ENCODE results near the gene THTPA.
"Not testable (repeated sequence)": the region's sequence is repeated elsewhere in the genome, so short reads cannot be mapped to it uniquely, and the experiment has no call there.

The THTPA gene

DNA sequence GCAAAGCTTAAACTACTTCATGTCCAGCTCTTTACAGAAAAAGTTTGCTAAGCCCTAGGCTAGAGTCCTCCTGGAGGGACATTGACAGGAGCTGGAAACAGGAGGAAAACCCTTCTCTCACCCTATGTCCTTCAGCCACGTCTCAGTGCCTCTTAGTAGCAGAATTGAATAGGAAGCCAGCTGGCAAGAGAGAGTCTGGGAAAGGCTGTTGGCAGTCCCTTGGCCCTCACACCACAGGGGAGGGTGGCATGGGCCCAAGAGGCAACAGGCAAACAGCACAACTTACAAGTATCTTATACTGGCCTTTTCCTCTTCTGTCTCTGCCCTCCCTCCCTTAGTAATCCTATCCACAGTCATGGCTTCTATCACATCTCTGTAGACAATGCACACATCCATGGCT, 52.4 kb downstream of the THTPA start:
- TF ChIP-seq, protein P1, sequence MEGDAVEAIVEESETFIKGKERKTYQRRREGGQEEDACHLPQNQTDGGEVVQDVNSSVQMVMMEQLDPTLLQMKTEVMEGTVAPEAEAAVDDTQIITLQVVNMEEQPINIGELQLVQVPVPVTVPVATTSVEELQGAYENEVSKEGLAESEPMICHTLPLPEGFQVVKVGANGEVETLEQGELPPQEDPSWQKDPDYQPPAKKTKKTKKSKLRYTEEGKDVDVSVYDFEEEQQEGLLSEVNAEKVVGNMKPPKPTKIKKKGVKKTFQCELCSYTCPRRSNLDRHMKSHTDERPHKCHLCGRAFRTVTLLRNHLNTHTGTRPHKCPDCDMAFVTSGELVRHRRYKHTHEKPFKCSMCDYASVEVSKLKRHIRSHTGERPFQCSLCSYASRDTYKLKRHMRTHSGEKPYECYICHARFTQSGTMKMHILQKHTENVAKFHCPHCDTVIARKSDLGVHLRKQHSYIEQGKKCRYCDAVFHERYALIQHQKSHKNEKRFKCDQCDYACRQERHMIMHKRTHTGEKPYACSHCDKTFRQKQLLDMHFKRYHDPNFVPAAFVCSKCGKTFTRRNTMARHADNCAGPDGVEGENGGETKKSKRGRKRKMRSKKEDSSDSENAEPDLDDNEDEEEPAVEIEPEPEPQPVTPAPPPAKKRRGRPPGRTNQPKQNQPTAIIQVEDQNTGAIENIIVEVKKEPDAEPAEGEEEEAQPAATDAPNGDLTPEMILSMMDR (IDR thresholded peaks at IDR 0.05; ENCODE audit: borderline replicate concordance, control extremely low read depth, extremely low read depth, insufficient read depth, missing control alignments): no peak

DNA sequence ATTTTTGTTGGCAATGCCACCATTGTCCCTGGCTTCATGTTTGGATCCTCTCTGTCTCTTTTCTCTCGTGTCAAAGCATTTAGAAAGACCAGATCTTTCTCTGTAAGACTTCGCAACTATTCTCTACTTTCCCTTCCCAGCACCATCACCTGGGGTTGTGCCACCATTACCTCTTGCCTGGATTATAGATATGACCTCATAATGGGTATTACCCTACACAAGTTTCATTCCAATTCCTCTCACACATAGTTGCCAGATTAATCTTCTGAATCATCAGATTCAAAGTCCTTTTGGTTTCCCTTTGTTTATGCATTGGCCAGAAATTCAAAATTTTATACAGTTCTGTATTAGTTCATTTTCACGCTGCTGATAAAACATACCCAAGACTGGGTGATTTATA, 52.9 kb downstream of the THTPA start:
- in situ Hi-C loops (cut with MboI; ENCODE audit: low sequenced_read_pairs, unreplicated experiment): no loop called here
- no peak for DNase-seq (ENCODE audit: low spot score)
- TF ChIP-seq, protein P1 (IDR thresholded peaks at IDR 0.05; ENCODE audit: borderline replicate concordance, control extremely low read depth, extremely low read depth, insufficient read depth, missing control alignments): no peak

More for the DNA sequence above, 52.4 kb downstream of the THTPA start:
- DNase-seq (ENCODE audit: low spot score): no peak
- in situ Hi-C loops (cut with MboI; ENCODE audit: low sequenced_read_pairs, unreplicated experiment): no loop called here

DNA sequence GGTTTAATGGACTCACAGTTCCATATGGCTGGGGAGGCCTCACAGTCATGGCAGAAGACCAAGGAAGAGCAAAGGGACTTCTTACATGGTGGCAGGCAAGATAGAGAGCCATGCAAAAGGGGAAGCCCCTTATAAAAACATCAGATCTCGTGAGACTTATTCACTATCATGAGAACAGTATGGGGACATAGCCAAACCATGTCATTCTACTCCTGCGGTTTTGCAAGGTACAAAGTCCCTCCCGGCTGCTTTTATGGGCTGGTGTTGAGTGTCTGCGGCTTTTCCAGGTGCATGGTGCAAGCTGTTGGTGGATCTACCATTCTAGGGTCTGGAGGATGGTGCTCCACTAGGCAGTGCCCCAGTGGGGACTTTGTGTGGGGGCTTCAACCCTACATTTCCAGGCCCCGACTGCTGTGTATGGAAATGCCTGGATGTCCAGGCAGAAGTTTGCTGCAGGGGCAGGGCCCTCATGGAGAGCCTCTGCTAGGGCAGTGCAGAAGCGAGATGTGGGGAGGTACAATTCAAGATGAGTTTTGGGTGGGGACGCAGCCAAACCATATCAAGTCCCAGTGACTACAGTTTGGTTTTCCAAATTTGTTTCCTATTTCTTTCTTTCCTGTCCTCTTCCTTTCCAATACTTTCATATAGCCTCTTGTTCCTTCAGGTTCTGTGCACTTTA, 53.5 kb downstream of the THTPA start:
- in situ Hi-C loops (cut with MboI; ENCODE audit: low sequenced_read_pairs, unreplicated experiment); DNase-seq (ENCODE audit: low spot score): not testable (repeated sequence)

Data from GM13976 (cell line).